Ovary (tissue), 3 donors: Measurements from ENCODE around the gene CAP1.

Experiments used
- CTCF ChIP-seq, 3 donors: fragments of 450-650 bp in 2 of 3; fragments of 200-600 bp in 1 of 3; IDR thresholded peaks; one replicate each; pipeline versions ENCODE4 v1.5.1 to v1.8.0; 2016 to 2022; ENCODE audit warnings: antibody characterized with exemption in 3 of 3, mild to moderate bottlenecking in 1 of 3
- EP300 ChIP-seq: sonication (generic); formaldehyde crosslinking; IDR thresholded peaks from one replicate; pipeline ENCODE4 v1.6.1; 2017; ENCODE audit warnings: antibody characterized with exemption
- POLR2A ChIP-seq: fragments of 450-650 bp; IDR thresholded peaks from one replicate; pipeline ENCODE4 v1.6.1; 2017; ENCODE audit warnings: antibody characterized with exemption, mild to moderate bottlenecking, moderate library complexity
- donor health status: DM: no; HTN: no; CAD: no.

DNA sequence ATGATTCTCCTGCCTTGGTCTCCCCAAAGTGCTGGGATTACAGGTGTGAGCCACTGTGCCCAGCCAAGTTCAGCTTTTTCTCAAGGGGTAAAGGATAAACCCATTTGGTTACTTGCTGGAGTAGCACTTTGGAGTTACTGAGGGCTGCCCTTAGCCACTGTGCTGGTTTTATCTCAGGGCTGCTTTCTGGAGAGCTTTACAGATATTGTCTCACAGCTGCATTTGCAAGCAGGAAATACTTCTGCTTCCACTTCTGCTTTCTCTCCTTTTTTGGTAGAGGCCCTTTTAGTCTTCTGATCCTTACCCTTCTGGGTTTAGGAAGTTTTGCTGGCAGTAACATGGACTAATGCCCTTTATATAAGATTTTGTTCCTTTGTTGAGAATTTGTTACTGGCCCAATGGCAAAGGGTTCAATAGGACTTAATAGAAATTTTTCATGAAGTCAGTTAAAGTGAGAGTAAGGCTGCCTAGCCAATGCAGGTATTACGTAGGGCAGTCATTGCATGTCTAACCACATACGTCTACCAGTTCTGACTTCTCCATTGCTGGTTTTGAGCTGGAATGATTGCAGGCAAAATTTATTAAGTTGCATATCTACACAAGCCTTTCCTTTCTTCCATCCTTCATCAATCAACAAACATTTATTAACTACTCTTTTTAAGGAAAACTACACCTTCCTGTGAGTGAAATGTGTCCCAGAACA lies 24.4 kb downstream of the CAP1 start:
- TF ChIP-seq CTCF (IDR thresholded peaks at IDR 0.05) (no peak), EP300 (no peak), POLR2A (no peak)
